ENCODE measurements around the gene NKG7. TPM values are rescaled to one million over a fixed set of nuclear protein-coding genes. Genes with fewer than 3 reads are reported as not detected.
"Not testable (repeated sequence)": the region's sequence is repeated elsewhere in the genome, so short reads cannot be mapped to it uniquely, and the experiment has no call there.

NKG7 gene
- 1.3 TPM for polyA plus RNA-seq (ENCODE audit: insufficient read length)
- long read RNA-seq, donor 1, partial matches to known transcripts: 0 of 4 reads
- long read RNA-seq, donor 1, other reads (novel, unspliced or antisense): 0 of 4 reads
- long read RNA-seq, donor 2, partial matches to known transcripts: 0 of 2 reads
- long read RNA-seq, donor 2, other reads (novel, unspliced or antisense): 0 of 2 reads
- long read RNA-seq, donor 3: 0 reads
- long read RNA-seq, donor 4, partial matches to known transcripts: 0 of 1 reads
- long read RNA-seq, donor 4, other reads (novel, unspliced or antisense): 0 of 1 reads
- long read RNA-seq, donor 5, partial matches to known transcripts: 0 of 1 reads
- long read RNA-seq, donor 5, other reads (novel, unspliced or antisense): 0 of 1 reads
- long read RNA-seq, donor 6, partial matches to known transcripts: 0 of 1 reads
- long read RNA-seq, donor 6, other reads (novel, unspliced or antisense): 0 of 1 reads
- long read RNA-seq, donor 7, transcript NKG7-201 (4 exons, 843 nt): major isoform, 6 of 6 reads
- long read RNA-seq, donor 7, partial matches to known transcripts: 0 of 6 reads
- long read RNA-seq, donor 7, other reads (novel, unspliced or antisense): 0 of 6 reads
- long read RNA-seq, donor 8: 0 reads

GRCh38 chr19:51372649-51373504, at the start of gene NKG7:
TSS of gene NKG7 (minus strand) at chr19:51372654. CDS start at chr19:51372535, 119 bp downstream.
- no peak for DNase-seq

GRCh38 chr19:51422053-51422448, 49.6 kb upstream of the NKG7 start:
- DNase-seq: peak; percentile 84

GRCh38 chr19:51421229-51422052, 49.0 kb upstream of the NKG7 start:
- DNase-seq: no peak

GRCh38 chr19:51420511-51420910, 48.1 kb upstream of the NKG7 start:
- not testable (repeated sequence) for DNase-seq

GRCh38 chr19:51418707-51419106, 46.3 kb upstream of the NKG7 start:
- no peak for DNase-seq

- no peak for DNase-seq
These were observed 45.3 kb upstream of the NKG7 start for GRCh38 chr19:51417810-51418157.

GRCh38 chr19:51417107-51417809, 44.8 kb upstream of the NKG7 start, which contains the start of gene SIGLEC10:
TSS of gene SIGLEC10 (minus strand) at chr19:51417642. CDS start at chr19:51417581, 61 bp downstream.
- no peak for DNase-seq

- DNase-seq: not testable (repeated sequence)
These were observed 44.0 kb upstream of the NKG7 start for GRCh38 chr19:51416422-51416821.

- DNase-seq: no peak
These were observed 42.7 kb upstream of the NKG7 start for GRCh38 chr19:51415187-51415586.

- DNase-seq: no peak
These were observed 38.7 kb upstream of the NKG7 start for GRCh38 chr19:51410950-51411748.

- DNase-seq: no peak
These were observed 35.2 kb upstream of the NKG7 start for GRCh38 chr19:51407511-51408131.

- no peak for DNase-seq
These were observed 29.7 kb upstream of the NKG7 start for GRCh38 chr19:51402117-51402516.

- DNase-seq: not testable (repeated sequence)
These were observed 27.5 kb upstream of the NKG7 start for GRCh38 chr19:51399936-51400335.

- no peak for DNase-seq
These were observed 26.8 kb upstream of the NKG7 start for GRCh38 chr19:51399231-51399630.

GRCh38 chr19:51398096-51398704, 25.7 kb upstream of the NKG7 start:
- no peak for DNase-seq

- DNase-seq: not testable (repeated sequence)
These were observed 25.0 kb upstream of the NKG7 start for GRCh38 chr19:51397453-51397852.

- no peak for DNase-seq
These were observed 23.7 kb upstream of the NKG7 start for GRCh38 chr19:51396175-51396574.

GRCh38 chr19:51394050-51394836, 21.8 kb upstream of the NKG7 start:
- DNase-seq: peak; percentile 98

Data from left kidney (tissue), 8 donors.